OCI-LY3 (cell line): ENCODE measurements around the gene MEX3A.

Source experiments
- H2AFZ ChIP-seq: fragments of 200-600, 300-600 bp; shearing (Covaris generic); 2 replicates; pipeline ENCODE4 v1.6.0; 2014; ENCODE audit warnings: antibody characterized with exemption, low read depth, low read length
- H3K27ac ChIP-seq: fragments of 200-600, 300-600 bp; sonication (generic); 2 replicates; pipeline ENCODE4 v1.5.1; 2014; ENCODE audit warnings: mild to moderate bottlenecking, low read length, moderate library complexity, mixed read lengths
- H3K27me3 ChIP-seq: fragments of 200-600, 300-600 bp; sonication (generic); 2 replicates; pipeline ENCODE4 v1.6.1; 2014; ENCODE audit warnings: low read depth, low read length, mixed read lengths
- H3K36me3 ChIP-seq: fragments of 200-600, 300-600 bp; sonication (generic); replicated peaks from 2 replicates; pipeline ENCODE3; 2014; ENCODE audit warnings: low read depth, low read length, mixed read lengths
- H3K4me1 ChIP-seq: fragments of 300-600, 200-600 bp; sonication (generic); 2 replicates; pipeline ENCODE4 v1.6.1; 2014; ENCODE audit warnings: low read length, mixed read lengths
- H3K4me2 ChIP-seq: fragments of 200-600, 300-600 bp; sonication (generic); 2 replicates; pipeline ENCODE4 v1.6.1; 2014; ENCODE audit warnings: low read length, mixed read lengths
- H3K4me3 ChIP-seq: fragments of 300-600, 200-600 bp; sonication (generic); 2 replicates; pipeline ENCODE4 v1.5.1; 2014; ENCODE audit warnings: antibody characterized with exemption, mild to moderate bottlenecking, low read length, moderate library complexity
- H3K79me2 ChIP-seq: fragments of 300-600, 200-600 bp; shearing (Covaris generic); 2 replicates; pipeline ENCODE4 v1.6.1; 2014; ENCODE audit warnings: mild to moderate bottlenecking, low read length, mixed read lengths
- H3K9ac ChIP-seq: fragments of 300-600, 200-600 bp; shearing (Covaris generic); 2 replicates; pipeline ENCODE4 v1.6.0; 2014; ENCODE audit warnings: mild to moderate bottlenecking, low read length, moderate library complexity
- H3K9me3 ChIP-seq: fragments of 200-600, 300-600 bp; shearing (Covaris generic); 2 replicates; pipeline ENCODE4 v1.6.1; 2014; ENCODE audit warnings: low read length, mixed read lengths; ENCODE audit not compliant: insufficient read depth
- H4K20me1 ChIP-seq: fragments of 200-600, 300-600 bp; sonication (generic); 2 replicates; pipeline ENCODE4 v1.6.1; 2016; ENCODE audit warnings: low read length, mixed read lengths; ENCODE audit not compliant: insufficient read depth
- EZH2phosphoT487 ChIP-seq: fragments of 200-600 bp; shearing (Covaris generic); IDR thresholded peaks from 2 replicates; pipeline ENCODE4 v1.6.1; 2018; ENCODE audit warnings: antibody characterized with exemption, mixed run types, low read depth
- TF ChIP-seq, protein P1 (sequence below): fragments of 200-600, 300-600 bp; sonication (generic); IDR thresholded peaks from 2 replicates; pipeline ENCODE4 v1.5.1; 2014; ENCODE audit warnings: antibody characterized with exemption, low read length, low read depth

Gene MEX3A

DNA sequence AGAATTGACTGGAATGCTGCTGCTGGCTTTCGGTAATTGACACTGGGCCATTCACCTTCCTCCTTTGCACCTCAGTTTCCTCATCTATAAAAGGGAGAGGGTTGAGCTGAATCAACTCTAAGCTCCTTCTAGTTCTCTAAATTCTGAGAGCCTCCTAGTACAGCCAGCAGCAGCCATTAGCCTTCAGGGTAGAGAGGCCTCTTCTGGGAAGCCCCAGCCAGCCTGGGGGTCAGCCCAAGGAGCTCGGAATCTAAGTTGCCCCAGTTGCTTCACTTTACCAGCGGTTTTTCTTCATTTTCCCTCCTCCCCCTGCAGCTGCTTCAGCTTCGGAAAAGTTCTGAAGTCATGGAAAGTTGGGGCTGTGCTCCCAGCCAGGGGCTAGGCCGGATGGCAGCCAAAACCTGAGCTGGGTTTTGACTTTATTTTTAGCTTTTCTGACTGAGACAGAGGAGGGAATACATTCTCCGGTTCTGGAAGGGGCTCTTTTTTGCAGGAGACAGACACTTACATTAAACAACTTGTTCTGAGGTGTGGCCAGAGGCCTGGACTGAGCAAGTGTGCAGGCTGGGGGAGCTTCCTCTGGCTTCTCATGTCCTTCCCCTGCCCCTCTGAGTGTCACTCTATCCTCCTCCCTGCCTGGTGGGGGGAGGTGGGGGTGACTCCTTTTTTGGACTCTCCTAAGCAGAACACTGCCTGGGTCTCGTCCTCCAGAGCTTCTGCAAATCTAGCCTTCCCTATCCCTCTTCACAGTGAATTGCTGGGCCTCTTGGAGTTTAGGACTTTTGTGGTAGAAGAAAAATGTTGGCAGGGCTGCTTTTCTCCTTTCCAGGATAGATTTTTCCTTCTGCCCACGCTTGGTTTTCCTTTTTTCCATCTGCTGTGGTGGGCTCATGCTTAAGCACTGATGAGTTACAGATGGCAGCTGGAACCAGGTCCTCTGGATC lies 46.7 kb upstream of the MEX3A start:
- peaks cover 47% of the 10 kb centered on the region for H3K4me1 ChIP-seq
- no peak overlapping the region for H3K4me3 ChIP-seq
- H3K9me3 ChIP-seq = no peaks in the 10 kb centered on the region
- no peaks in the 10 kb centered on the region for H3K79me2 ChIP-seq
- no peaks in the 10 kb centered on the region for H3K36me3 ChIP-seq
- no peak overlapping the region for H2AFZ ChIP-seq
- TF ChIP-seq, protein P1, sequence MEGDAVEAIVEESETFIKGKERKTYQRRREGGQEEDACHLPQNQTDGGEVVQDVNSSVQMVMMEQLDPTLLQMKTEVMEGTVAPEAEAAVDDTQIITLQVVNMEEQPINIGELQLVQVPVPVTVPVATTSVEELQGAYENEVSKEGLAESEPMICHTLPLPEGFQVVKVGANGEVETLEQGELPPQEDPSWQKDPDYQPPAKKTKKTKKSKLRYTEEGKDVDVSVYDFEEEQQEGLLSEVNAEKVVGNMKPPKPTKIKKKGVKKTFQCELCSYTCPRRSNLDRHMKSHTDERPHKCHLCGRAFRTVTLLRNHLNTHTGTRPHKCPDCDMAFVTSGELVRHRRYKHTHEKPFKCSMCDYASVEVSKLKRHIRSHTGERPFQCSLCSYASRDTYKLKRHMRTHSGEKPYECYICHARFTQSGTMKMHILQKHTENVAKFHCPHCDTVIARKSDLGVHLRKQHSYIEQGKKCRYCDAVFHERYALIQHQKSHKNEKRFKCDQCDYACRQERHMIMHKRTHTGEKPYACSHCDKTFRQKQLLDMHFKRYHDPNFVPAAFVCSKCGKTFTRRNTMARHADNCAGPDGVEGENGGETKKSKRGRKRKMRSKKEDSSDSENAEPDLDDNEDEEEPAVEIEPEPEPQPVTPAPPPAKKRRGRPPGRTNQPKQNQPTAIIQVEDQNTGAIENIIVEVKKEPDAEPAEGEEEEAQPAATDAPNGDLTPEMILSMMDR = no peak
- TF ChIP-seq EZH2phosphoT487 = no peak
- H4K20me1 ChIP-seq = peaks cover 2% of the 10 kb centered on the region; the same call in 1 of the 2 replicates
- H3K4me2 ChIP-seq = no peak overlapping the region
- peaks cover 33% of the 10 kb centered on the region for H3K27me3 ChIP-seq
- H3K27ac ChIP-seq = no peak overlapping the region
- H3K9ac ChIP-seq = no peak overlapping the region

DNA sequence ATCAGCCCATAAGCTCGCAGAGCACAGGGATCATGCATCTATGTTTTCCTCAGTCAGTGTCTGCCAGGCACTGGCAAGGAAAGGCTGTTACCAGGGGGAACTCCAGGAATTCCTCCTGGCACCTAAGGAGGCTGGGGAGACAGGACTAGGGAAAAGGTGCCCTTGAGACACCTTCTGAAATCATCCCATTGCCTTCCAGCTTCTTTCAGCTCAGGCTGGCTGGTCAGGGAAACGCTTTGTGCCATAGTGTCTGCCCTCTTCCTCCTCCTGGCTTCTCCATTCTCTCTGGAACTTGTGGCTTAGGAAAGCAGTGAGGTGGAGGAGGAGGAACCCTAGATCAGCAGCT lies 46.0 kb upstream of the MEX3A start:
- Histone ChIP-seq H3K4me2 (no peak overlapping the region), H2AFZ (no peak overlapping the region), H4K20me1 (peaks cover 2% of the 10 kb centered on the region; the same call in 1 of the 2 replicates), H3K27ac (no peak overlapping the region), H3K79me2 (no peaks in the 10 kb centered on the region), H3K4me3 (no peak overlapping the region), H3K27me3 (peaks cover 39% of the 10 kb centered on the region), H3K4me1 (peaks cover 54% of the 10 kb centered on the region), H3K36me3 (no peaks in the 10 kb centered on the region), H3K9ac (no peak overlapping the region), H3K9me3 (no peaks in the 10 kb centered on the region)
- TF ChIP-seq, protein P1 = no peak
- no peak for TF ChIP-seq EZH2phosphoT487

DNA sequence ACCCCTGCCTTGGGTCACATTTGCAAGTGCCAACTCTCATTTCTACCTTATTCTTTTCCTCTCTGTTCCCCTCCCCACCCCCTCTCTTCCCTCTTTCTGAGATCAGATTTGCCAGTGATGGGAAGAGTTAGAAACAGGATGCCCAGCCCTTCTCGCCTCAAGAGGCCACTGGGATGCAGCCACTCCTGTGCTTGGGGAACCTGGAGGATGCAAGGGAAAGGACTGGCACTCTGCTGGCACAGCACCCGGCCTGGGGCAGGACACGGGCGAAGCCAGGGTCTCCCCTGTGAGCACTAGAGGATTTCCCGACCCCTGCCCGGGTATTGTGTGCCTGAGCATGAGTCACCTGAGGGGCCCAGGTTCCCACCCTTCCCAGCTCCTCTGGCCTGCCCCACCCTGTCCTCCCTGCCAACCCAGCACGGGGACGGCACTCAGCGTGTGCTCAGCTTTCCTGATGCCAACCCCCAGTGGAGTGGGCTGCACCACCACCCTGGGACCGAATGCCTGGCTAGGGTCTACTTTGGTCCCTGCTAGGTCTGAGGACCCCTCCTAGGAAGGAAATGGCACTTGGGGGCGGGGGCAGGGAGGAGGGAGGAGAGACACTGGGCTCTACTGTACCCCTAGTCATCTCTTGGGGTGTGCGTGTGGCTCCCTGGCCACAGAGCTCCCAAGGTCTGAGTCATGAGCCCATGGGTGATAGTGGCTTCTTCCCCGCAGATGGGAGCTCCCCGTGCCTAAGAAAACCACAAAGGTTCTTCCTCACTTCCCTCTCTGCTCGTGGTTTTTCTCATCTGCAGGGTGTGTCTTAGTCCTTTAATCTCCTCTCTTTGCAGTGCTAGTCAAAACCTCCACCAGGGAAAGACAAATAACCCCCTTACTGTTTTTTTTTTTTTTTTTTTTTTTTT lies 44.6 kb upstream of the MEX3A start:
- peaks cover 49% of the 10 kb centered on the region for H3K27me3 ChIP-seq
- peak overlapping the region; percentile 21; the same call in 1 of the 2 replicates for H3K9ac ChIP-seq
- H3K36me3 ChIP-seq = no peaks in the 10 kb centered on the region
- H3K4me1 ChIP-seq = peaks cover 58% of the 10 kb centered on the region
- no peaks in the 10 kb centered on the region for H3K9me3 ChIP-seq
- no peak overlapping the region for H2AFZ ChIP-seq
- peak overlapping the region; percentile 86 for H3K4me2 ChIP-seq
- H3K79me2 ChIP-seq = no peaks in the 10 kb centered on the region
- peak overlapping the region; percentile 47 for H3K4me3 ChIP-seq
- peaks cover 2% of the 10 kb centered on the region; the same call in 1 of the 2 replicates for H4K20me1 ChIP-seq
- TF ChIP-seq, protein P1 = no peak
- TF ChIP-seq EZH2phosphoT487 = no peak
- H3K27ac ChIP-seq = peak overlapping the region; percentile 20; the same call in 1 of the 2 replicates
